ENCODE results near the gene IFITM5. TPM values are rescaled to one million over a fixed set of nuclear protein-coding genes. Genes with fewer than 3 reads are reported as not detected.
A peak's percentile ranks its signal among the peaks of the same experiment; 100 is the strongest.
"Not testable (repeated sequence)": the region's sequence is repeated elsewhere in the genome, so short reads cannot be mapped to it uniquely, and the experiment has no call there.

IFITM5 gene
- not detected for total RNA-seq
- long read RNA-seq, donor 1: 0 reads
- long read RNA-seq, donor 2: 0 reads

- intact Hi-C loops (cut with DNase I): loop anchor here in 1 of 2 donors (5.0 kb wide), 1 partner anchor 203 kb away; no protein-coding TSS in a partner anchor
- peak; percentile 75 for DNase-seq (ENCODE audit: low spot score)
Observed at GRCh38 chr11:299081-299891, at the start of gene IFITM5. Gene IFITM5 (minus strand): TSS chr11:299526. CDS start chr11:299490, 36 bp downstream.

DNA sequence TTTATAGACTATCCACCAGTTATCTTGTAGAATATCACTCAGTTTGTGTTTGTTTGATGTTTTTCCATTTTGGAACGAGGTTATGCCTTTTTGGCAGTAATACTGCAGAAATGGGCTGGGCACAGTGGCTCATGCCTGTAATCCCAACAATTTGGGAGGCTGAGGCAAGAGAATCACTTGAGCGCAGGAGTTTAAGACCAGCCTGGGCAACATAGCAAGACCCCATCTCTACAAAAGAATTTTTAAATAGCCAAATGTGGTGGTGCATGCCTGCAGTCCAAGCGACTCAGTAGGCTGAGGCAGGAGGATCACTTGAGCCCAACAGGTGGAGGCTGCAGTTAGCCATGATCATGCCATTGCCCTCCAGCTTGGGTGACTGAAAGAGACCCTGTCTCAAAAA lies 47.2 kb upstream of the IFITM5 start:
- intact Hi-C loops (cut with DNase I): no loop called here

DNA sequence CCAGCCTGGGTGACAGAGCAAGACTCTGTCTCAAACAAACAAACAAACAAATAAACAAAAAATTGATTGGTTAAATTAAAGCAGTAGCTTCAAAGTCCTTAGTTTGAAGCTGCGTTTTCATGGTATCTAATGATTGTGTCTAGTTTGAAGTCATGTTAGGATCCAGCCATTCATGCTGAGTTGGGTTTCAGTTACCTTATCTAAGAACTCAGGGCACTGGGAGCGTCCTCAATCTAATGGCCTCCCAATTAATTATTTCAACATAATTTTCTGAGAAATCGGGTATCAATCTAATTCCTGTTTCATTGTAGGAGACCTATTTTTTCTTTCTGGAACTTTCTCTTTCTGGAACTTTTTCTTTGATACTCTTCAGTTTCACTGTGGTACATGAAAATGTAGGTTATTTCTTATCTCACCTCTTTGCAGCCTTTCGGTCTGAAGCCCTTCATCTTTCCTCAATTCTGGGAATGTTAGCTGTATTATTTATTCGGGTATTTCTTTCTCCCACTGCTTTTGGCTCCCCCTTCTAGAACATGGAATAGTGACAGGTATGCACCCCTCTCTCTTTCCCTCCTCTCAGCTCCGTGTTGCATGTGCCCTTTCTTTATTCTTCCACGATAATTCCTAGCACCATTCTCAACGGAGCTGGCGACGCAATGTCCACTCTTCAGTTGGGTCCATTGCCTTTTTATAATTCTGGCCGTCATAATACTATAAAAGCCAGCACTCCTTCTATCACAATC lies 45.7 kb upstream of the IFITM5 start:
- no peak for DNase-seq (ENCODE audit: low spot score)
- intact Hi-C loops (cut with DNase I): no loop called here

More for the DNA sequence above, 47.2 kb upstream of the IFITM5 start:
- peak; percentile 15 for DNase-seq (ENCODE audit: low spot score)

- intact Hi-C loops (cut with DNase I): no loop called here
- peak; percentile 28 for DNase-seq (ENCODE audit: low spot score)
Observed at GRCh38 chr11:342328-342727, 43.0 kb upstream of the IFITM5 start.

- no peak for DNase-seq (ENCODE audit: low spot score)
- intact Hi-C loops (cut with DNase I): no loop called here
Observed at GRCh38 chr11:340539-341512, 41.5 kb upstream of the IFITM5 start.

GRCh38 chr11:339963-340362 lies 40.6 kb upstream of the IFITM5 start:
- intact Hi-C loops (cut with DNase I): no loop called here
- DNase-seq (ENCODE audit: low spot score): no peak

GRCh38 chr11:337711-338110 lies 38.4 kb upstream of the IFITM5 start:
- DNase-seq (ENCODE audit: low spot score): peak; percentile 59
- intact Hi-C loops (cut with DNase I): no loop called here

DNA sequence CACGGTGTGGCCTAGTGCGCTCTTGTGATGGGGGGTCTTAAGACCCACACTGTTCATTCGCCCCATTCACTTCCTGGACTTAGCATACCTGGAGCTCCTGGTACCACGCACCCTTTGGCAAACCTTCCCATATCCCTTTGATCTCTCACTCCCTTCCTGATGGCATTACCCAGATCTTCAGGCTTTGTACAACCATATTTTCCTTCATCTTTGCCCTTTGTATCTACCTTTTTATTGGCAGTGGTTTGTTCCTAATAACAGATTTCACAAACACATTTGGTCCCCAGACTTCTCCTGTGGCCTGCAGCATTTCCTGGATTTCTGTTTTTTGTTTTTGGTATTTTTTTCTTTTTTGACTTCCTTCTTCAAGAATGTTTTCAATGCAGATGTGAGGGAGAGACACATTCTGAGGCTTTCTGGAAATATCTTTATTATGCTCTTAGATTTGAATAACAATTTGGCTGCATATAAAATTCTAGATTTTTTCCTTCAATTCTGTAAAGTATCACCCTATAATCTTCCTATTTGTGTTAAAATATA lies 37.4 kb upstream of the IFITM5 start:
- intact Hi-C loops (cut with DNase I): no loop called here
- DNase-seq (ENCODE audit: low spot score): peak; percentile 28

DNA sequence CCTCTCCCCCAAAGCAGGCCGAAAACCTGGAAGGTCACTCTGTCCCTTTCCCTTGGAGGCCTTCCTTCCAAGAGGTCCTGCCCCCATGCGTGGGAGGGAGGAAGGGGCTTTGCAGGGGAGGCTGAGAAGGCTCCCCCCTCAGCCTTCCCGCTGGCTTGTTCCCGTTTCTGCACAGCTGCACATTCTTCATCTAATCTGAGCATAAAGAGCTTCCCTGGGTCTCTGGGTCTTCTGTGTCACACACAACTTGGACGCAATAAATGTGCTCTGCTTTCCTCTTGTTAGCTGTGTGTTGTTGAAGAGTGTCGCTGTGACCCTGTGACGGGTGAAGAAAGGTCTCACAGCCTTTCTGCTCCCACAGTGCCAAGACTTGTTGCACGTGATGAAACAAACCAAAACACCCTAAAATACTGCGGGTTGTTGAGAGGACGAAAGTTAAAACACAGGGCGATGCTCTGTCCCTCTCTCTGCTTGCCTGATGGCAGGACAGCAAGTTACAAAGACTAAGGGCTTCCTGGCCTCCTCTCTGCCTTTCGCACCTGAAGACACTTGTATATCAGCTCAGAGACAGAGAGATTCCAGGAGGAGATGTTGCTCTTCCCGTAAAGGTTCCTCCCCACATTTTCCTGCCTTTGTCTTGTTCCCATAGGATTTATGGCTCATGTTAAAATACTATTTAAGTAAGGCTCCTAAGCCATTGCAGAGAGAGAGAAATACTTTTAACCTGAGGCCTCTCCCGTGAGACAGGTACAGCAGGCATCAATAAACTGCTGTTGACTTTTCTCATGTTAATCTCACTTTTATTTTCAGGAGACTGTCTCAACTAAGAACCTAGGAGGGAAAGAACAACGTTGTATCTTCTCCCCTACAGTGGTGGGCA lies 36.7 kb upstream of the IFITM5 start:
- DNase-seq (ENCODE audit: low spot score): peak; percentile 69
- intact Hi-C loops (cut with DNase I): no loop called here

GRCh38 chr11:334264-334994 lies 35.1 kb upstream of the IFITM5 start:
- intact Hi-C loops (cut with DNase I): no loop called here
- peak; percentile 74 for DNase-seq (ENCODE audit: low spot score)

DNA sequence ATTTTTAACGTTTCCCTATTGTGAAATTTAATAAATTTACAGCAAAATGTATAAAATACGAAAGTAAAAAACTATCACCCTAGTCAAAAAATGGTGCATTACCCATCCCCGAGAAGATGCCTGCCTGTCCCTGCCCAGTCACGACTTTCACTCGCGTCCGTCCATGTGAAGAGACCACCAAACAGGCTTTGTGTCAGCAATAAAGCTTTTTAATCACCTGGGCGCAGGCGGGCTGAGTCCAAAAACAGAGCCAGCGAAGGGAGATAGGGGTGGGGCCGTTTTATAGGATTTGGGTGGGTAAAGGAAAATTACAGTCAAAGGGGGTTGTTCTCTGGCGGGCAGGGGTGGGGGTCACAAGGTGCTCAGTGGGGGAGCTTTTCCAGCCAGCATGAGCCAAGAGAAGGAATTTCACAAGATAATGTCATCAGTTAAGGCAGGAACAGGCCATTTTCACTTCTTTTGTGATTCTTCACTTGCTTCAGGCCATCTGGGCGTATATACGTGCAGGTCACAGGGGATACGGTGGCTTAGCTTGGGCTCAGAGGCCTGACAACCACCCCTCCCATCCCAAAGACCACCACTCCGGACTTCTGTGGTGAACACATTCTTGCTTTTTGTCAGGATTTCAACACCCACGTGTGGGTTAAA lies 34.4 kb upstream of the IFITM5 start:
- intact Hi-C loops (cut with DNase I): not testable (repeated sequence)

DNA sequence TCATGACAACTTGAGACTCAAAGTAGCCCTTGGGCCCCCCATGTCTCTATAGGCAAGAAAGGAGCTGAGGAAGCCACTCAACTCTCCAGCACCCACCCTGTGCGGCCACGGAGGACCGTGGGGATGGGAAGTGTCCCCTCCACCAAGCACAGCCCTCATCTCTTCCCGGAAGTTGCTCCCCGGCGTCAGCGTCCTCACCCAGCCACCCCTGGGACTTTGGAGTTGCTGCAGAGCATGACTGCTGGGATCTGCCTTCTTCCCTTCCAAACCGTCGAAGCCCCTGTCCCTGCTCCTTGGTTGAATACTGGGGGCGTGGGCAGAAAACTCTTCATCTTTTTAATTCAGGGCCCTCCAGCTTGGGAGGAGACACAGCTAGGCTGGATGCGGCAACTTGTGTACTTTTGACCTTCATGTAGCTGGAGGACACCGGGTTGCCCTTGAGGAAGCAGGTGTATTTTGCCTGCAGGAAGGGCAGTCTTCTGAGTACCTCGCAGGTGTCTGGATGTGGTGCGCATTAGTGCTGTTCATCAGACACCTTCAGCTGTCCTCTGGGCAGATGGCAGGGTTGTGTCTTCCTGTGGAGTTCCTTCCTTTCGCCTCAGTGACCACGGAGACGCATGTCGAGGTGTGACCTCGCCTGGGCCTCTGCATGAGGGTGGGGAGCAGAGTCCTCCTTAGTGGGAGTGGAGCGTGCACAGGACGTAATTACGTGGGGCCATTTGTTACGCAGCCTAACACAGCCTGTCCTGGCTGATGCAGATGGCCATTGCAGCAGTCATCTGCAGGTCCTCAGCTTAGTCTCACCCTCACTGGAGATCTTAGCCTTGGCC lies 33.5 kb upstream of the IFITM5 start:
- intact Hi-C loops (cut with DNase I): no loop called here
- peak; percentile 57 for DNase-seq (ENCODE audit: low spot score)

More for the DNA sequence above, 34.4 kb upstream of the IFITM5 start:
- peak; percentile 30 for DNase-seq (ENCODE audit: low spot score)

- DNase-seq (ENCODE audit: low spot score): peak; percentile 66
- intact Hi-C loops (cut with DNase I): no loop called here
Observed at GRCh38 chr11:331358-332060, 32.2 kb upstream of the IFITM5 start.

- intact Hi-C loops (cut with DNase I): no loop called here
Observed at GRCh38 chr11:330694-331357, 31.5 kb upstream of the IFITM5 start.

GRCh38 chr11:330307-330693 lies 31.0 kb upstream of the IFITM5 start:
- intact Hi-C loops (cut with DNase I): no loop called here

More at GRCh38 chr11:330694-331357, 31.5 kb upstream of the IFITM5 start:
- DNase-seq (ENCODE audit: low spot score): peak; percentile 77

More at GRCh38 chr11:330307-330693, 31.0 kb upstream of the IFITM5 start:
- peak; percentile 47 for DNase-seq (ENCODE audit: low spot score)

All from posterior vena cava (tissue), 2 donors.